ENCODE data around the gene CDKAL1.

CDKAL1 gene

DNA sequence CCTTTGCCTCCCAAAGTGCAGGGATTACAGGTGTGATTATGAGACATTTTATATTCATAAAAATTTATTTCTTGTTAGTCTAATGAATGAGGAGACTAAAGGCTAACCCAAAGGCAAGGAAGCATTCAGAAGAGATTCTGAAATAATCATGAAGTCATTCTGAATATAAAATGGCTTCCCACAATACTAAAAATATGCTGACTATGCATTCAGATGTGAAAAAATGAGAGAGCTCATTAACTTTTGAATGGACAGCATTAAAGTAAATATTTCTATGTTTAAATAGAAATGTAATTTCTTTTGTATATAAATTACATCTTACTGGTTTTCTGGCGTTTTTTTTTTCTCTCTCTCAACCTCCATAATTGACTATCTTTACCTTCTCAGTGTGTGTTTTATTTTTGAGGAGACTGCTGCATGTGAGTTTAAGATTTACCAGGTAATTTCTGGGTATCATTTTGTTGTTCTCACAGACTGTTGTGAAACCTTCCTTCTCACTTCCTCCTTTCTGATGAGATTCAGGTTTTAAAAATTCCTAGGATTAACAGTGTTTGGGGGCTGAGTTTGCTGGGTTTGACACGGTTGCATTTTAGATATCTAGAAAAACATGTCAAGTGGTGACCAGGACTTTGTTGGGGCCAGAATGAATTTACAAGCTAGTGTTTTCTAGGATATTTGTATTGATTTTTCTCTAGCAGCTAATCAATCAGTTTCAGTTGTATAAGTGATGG, 316.6 kb downstream of the CDKAL1 start:
- no peak for DNase-seq

- DNase-seq = no peak
Measured at GRCh38 chr6:20851795-20852194, 317.5 kb downstream of the CDKAL1 start.

GRCh38 chr6:20853828-20854227, 319.6 kb downstream of the CDKAL1 start:
- DNase-seq = no peak

DNA sequence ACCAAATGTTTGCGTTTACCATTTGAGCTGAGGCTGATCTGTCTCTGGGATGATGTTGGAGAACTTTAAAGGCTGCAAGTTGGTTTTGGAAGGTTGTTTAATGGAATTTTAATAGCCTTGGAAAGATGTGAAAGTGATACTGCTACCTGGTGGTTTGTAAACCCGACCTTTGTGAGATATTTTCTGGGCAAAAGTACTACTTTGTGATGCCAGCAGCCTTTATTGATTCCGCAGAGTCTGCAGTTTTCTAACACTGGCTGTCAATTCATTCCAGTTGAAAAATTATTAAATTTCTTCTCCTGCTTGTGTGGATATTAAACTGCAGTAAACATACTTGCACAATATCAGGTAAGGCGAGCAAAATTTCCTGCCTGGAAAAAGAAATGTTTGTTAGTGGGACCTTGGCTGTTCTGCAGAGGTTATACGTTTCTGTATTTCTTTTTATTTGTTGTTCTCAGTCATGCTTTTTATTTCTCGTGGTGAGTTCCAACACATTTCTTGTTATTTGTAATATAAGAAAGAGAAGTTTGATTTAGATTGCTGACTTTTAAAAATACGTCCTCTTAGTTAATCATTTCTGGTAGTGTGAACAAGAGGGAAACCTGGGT, 322.5 kb downstream of the CDKAL1 start:
- no peak for DNase-seq

DNA sequence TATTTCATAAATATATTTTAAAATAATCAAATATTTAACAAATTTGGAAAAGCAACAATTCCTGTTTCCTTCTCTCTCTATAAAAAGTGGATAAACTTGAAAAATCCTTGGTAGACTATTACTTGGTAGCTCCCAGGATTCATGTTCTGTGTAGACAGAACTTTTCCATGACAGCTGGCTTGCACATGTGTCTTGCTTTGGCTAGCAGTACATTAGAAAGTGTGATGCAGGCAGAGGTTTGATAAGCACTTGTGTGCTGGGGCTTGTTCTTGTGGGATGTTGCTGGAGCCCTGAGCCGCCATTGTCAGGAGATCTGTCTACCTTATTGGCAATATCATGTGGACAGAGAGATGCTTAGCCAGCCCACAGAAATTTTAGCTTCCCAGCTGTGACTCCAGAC, 327.2 kb downstream of the CDKAL1 start:
- no peak for DNase-seq

DNA sequence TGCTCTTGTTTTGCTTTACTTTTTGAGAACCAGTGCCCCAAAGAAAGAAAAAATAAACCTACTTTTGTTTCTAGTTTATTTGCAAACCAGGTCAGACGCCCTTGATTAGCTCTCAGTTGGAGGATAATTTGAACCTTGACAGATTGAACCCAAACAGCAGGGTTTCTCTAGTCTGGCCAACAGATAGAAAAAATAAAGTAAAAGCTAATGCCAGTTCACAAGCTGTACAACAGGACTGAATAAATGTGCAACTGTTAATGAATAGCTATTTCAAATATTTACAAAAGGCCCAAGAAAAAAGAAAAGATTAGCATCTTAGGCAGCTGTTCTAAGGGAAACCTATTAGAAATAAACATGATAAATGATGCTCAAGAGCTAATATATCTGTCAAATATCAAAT, 331.8 kb downstream of the CDKAL1 start:
- DNase-seq = no peak

- DNase-seq = no peak
Measured at GRCh38 chr6:20866935-20867703, 332.9 kb downstream of the CDKAL1 start.

GRCh38 chr6:20868397-20869096, 334.3 kb downstream of the CDKAL1 start:
- peak; percentile 98 for DNase-seq

GRCh38 chr6:20870021-20870420, 335.8 kb downstream of the CDKAL1 start:
- DNase-seq = peak; percentile 35

- DNase-seq = no peak
Measured at GRCh38 chr6:20870493-20870892, 336.2 kb downstream of the CDKAL1 start.

DNA sequence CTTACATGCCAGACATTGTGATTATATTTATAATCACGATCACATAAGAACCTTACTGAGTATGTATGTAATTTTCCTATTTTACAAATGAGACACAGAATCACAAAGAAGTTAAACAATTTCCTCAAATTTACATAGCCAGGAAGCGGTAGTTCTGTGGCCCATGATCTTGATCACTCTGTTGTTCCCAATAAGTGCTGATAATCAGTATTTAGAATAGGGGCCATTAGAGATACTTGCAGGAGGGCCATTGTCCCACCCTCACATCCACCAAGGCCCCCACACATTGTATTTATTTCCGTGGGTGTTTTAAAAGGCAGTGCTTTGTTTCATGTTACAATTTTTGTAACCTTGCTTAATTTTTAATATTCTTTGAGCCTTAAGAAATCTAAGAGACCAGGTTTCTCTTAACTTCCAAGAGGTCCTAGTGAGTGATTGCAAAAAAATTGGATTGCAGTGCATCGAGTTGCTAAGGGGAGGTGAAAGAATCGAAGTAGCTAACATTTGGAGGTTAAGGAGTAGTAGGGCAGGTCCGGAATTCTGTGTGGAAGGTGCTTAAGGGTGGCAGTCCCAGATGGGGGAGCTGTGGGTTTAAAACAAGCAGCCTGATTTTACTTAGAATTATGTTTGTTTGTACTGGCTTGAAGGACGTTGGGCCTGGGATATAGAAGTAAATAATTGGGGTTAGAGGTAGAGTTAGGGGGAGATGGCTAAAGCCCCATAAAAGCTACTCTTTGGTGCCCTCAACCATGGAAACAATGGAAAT, 339.4 kb downstream of the CDKAL1 start:
- DNase-seq = no peak

DNA sequence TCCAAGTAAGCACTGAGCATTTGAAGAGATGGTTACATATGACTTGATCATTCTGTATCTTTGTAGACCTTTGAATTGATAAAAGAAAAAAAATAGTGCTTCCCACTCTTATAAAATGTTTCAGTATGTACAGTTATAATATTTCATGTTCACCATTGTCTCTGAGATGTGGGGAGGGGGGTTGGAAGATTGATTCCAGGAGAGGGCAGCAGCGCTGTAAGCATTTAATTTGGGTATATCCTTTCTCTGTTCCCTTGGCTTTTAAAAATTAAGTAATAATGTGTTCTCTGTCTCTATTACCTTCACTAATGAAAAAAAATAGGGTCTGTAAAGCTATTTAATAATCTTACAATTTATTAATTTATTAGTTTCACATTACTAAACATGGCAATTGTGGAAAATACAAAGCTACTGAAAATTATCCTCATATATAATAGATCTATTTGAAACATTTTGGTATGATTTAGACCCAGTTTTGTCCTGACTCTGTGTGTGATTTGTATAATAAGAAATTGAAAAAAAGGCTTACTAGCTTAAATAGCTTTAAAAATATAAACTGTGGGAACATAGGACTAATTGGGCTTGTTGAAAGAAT, 341.2 kb downstream of the CDKAL1 start:
- no peak for DNase-seq

- DNase-seq = no peak
Measured at GRCh38 chr6:20876036-20876435, 341.8 kb downstream of the CDKAL1 start.

GRCh38 chr6:20876561-20876960, 342.3 kb downstream of the CDKAL1 start:
- no peak for DNase-seq

GRCh38 chr6:20877008-20877937, 343.0 kb downstream of the CDKAL1 start:
- no peak for DNase-seq

DNA sequence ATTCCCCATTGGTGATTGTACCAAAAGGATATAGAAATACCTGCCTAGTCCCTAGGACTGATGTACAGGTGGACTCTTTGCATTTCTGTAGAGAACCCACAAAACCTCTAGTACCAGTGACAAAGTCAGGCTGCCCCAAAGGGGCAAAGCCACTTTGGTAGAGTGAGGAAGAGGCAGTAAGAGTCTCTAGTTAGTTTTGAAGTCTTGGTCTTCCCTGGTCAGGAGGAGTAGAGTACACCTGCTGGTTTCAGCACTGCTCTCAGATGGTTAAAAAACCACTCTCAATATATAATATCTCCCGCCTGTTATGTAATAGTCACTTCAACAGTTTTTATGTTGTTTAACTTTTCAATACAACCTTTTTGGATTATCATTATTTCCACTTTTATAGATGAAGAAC, 344.9 kb downstream of the CDKAL1 start:
- DNase-seq = no peak

DNA sequence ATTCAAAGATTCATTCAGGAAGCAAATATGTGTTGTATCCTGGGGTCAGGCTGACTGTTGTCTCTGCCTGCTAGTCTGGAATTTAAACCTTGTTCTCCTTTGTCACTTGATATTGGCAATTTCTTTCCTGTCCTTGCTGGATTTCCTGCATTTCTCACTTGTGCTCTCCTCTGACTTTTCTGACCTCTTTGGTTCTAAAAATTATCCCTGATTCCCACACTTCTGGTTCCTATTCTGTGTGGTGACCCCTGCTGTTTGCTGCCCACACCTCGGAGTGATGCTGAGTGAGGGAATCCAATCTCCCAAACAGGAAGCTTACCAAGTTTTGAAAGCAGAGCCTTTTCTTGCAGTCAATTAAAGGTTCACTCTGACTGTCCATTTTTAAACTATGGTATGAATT, 345.3 kb downstream of the CDKAL1 start:
- no peak for DNase-seq

DNA sequence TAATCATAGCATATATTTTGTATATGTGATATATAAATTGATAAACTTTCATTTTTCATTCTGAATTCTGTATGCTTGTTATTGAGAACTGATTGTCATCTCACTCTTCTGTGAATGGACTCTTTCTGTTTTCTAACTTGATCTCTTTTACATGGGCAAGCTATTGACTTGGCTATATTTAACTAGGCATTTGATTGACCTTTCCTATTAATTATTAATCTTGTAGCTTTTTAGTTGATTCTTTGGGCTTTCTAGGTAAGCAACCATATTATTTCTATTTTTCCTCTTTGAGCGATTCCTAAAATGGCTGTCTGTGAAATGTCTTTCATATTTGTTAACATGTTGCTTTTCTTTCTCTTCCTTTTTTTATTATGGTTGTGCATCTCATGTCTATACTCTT, 347.1 kb downstream of the CDKAL1 start:
- no peak for DNase-seq

GRCh38 chr6:20882014-20882413, 347.8 kb downstream of the CDKAL1 start:
- no peak for DNase-seq

- DNase-seq = no peak
Measured at GRCh38 chr6:20885076-20885475, 350.8 kb downstream of the CDKAL1 start.

- DNase-seq = no peak
Measured at GRCh38 chr6:20891161-20891560, 356.9 kb downstream of the CDKAL1 start.

All from NCI-H187 treated with DMSO at 0.1 percent for 48 hours (cell line).